Measurements from ENCODE around the gene TSHZ2. TPM values are rescaled to one million over a fixed set of nuclear protein-coding genes. Genes with fewer than 3 reads are reported as not detected.
A peak's percentile ranks its signal among the peaks of the same experiment; 100 is the strongest.

TSHZ2 gene
- total and polyA plus RNA-seq, 9 donors, result 7.3 to 23.1 (median 12.5) TPM

DNA sequence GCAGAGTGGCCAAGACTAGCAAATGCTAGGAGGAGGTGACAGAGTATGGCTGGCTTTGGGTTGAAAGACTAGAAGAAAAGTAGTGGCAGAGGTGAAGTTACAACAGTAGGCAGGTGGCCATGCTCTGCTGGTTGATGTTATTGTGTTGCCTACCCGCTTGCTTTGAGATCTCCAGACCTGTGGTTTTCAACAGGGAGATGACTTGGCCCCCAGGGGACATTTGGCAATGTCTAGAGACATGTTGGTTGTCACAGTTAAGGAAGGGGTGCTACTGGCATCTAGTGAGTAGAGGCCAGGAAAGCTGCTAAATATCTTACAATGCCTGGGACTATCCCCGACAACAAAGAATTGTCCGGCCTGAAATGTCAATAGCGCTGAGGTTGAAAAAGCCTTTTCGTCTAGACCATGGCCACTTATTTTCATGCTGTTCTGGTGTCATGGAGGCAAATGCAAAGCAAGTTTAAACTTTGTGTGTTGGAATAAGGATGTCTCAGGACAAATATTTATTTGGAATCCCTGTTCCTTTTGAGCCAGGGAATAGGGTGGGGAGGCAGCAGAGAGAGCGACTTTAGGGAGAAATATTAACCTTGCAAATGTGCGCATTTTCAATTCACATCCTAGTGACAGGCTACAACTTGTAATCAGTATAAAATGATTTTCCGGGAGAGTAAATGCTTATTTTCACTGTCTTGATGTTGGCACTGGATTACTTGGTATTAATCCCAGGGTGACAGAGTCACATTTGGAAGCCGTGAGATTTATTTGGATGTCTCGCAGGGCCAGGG, 417.6 kb downstream of the TSHZ2 start:
- H3K9me3 ChIP-seq (replicated peaks; ENCODE audit: control insufficient read depth, low read depth, low read length), result no peaks in the 10 kb centered on the region

DNA sequence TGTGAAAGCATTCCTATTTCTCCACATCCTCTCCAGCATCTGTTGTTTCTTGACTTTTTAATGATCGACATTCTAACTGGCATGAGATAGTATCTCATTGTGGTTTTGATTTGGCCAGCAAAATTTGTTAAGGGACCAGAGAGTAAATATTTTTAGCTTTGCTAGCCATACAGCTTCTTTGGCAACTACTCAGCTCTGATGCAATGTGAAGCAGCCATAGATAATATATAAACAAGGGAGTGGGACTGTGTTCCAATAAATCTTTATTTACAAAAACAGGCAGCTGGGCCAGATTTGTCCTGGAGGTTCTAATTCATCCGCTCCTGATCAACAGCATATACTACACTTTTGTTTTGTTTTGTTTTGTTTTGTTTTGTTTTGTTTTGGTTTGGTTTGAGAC, 418.6 kb downstream of the TSHZ2 start:
- Histone ChIP-seq H3K27me3 (ENCODE audit: control insufficient read depth, insufficient read depth, low read length) (no peaks in the 10 kb centered on the region), H3K4me1 (ENCODE audit: control insufficient read depth, insufficient read depth, low read length) (peaks cover 2% of the 10 kb centered on the region), H3K9me3 (replicated peaks; ENCODE audit: control insufficient read depth, low read depth, low read length) (no peaks in the 10 kb centered on the region), H3K27ac (ENCODE audit: low read length) (no peak overlapping the region), H3K4me3 (ENCODE audit: low read length) (no peak overlapping the region), H3K36me3 (ENCODE audit: control insufficient read depth, insufficient read depth, low read length) (no peaks in the 10 kb centered on the region)
- WGBS (ENCODE audit: insufficient coverage), result no CpG with 5 or more reads among the region's 2 CpGs
- DNase-seq, result no peak

More for the DNA sequence above, 417.6 kb downstream of the TSHZ2 start:
- Histone ChIP-seq H3K36me3 (ENCODE audit: control insufficient read depth, insufficient read depth, low read length) (no peaks in the 10 kb centered on the region), H3K27ac (ENCODE audit: low read length) (no peak overlapping the region), H3K4me1 (ENCODE audit: control insufficient read depth, insufficient read depth, low read length) (peaks cover 7% of the 10 kb centered on the region), H3K4me3 (ENCODE audit: low read length) (no peak overlapping the region), H3K27me3 (ENCODE audit: control insufficient read depth, insufficient read depth, low read length) (no peaks in the 10 kb centered on the region)
- no peak for DNase-seq
- 89% methylated on average over 5 of the region's 10 CpGs for WGBS (ENCODE audit: insufficient coverage)

DNA sequence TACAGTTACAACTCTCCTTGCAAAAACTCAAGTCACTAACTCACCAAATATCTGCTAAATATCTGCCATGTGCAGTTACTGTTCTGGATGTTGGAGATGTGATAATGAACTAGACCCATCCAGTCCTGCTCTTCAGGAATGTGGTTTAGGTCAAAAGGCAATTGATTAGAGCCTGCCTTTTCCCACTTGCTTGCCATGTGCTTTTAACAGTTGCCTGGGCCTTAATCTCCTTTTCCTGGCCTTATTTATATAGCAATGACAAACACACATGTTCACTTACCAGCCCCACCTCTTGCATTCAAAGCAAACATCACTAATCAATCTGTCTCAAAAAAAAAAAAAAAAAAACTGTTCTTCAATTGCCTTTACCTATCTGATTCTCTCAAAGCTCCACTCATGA, 422.3 kb downstream of the TSHZ2 start:
- no peak for DNase-seq
- no peak overlapping the region for H3K27ac ChIP-seq (ENCODE audit: low read length)
- no peaks in the 10 kb centered on the region for H3K27me3 ChIP-seq (ENCODE audit: control insufficient read depth, insufficient read depth, low read length)

DNA sequence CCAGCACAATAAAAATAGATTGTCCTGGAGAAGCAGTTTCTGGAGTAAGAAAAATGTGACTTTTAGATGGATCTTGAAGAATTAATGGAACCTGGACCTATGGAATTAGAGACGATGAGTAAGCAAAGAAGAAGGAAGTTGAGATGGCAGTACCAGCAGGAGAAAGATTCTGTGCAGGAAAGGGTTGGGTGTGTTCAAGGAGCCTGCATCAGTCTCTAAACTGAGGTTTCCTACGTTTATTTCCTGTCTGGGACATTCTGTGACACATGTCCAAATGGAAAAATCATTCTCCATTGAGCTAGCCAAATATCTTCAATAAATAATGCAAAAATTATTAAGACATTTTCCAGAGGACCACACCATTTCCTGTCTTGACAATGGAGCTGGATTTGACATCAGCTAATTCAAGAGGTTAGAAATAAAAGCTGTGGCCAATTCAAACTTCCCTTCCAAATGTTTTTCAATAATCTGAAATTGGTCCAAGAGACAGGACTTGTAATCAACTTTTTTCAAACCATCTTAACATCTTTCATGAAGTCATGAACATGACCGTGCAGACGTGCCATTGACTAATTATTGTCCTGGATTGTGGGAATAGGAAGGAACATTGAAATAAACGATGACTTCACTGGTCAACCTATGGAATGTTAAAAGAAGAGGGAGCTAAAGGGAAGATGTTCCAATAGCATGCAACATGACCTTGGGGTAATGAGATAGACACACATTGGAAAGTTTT, 423.2 kb downstream of the TSHZ2 start:
- no peaks in the 10 kb centered on the region for H3K36me3 ChIP-seq (ENCODE audit: control insufficient read depth, insufficient read depth, low read length)
- DNase-seq, result peak; percentile 76
- 42% methylated on average over 3 of the region's 5 CpGs for WGBS (ENCODE audit: insufficient coverage)
- no peaks in the 10 kb centered on the region for H3K4me1 ChIP-seq (ENCODE audit: control insufficient read depth, insufficient read depth, low read length)
- H3K27ac ChIP-seq (ENCODE audit: low read length), result no peak overlapping the region
- H3K9me3 ChIP-seq (replicated peaks; ENCODE audit: control insufficient read depth, low read depth, low read length), result no peaks in the 10 kb centered on the region
- no peaks in the 10 kb centered on the region for H3K27me3 ChIP-seq (ENCODE audit: control insufficient read depth, insufficient read depth, low read length)
- H3K4me3 ChIP-seq (ENCODE audit: low read length), result no peak overlapping the region

More for the DNA sequence above, 422.3 kb downstream of the TSHZ2 start:
- Histone ChIP-seq H3K4me3 (ENCODE audit: low read length) (no peak overlapping the region), H3K9me3 (replicated peaks; ENCODE audit: control insufficient read depth, low read depth, low read length) (no peaks in the 10 kb centered on the region), H3K36me3 (ENCODE audit: control insufficient read depth, insufficient read depth, low read length) (no peaks in the 10 kb centered on the region), H3K4me1 (ENCODE audit: control insufficient read depth, insufficient read depth, low read length) (no peaks in the 10 kb centered on the region)

DNA sequence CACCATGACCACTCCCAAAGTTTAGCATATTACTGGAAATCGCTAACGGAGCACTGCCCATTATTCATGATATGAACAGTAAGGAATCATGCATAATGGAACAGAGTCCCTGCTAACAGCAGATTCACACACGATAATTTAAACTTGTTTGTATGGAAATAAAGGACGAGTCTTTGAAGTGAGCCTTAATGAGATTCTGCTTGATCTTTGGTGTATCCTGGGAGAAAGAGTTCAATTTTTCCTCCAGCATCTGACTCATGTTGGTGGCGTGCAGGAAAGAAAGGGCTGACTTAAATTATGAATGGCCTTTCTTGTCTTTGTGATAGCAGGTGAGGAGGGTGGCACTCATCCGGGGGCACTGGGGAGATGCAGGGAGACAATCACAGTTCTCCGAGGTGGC, 426.9 kb downstream of the TSHZ2 start:
- DNase-seq, result no peak
- Histone ChIP-seq H3K36me3 (ENCODE audit: control insufficient read depth, insufficient read depth, low read length) (no peaks in the 10 kb centered on the region), H3K27me3 (ENCODE audit: control insufficient read depth, insufficient read depth, low read length) (no peaks in the 10 kb centered on the region), H3K9me3 (replicated peaks; ENCODE audit: control insufficient read depth, low read depth, low read length) (no peaks in the 10 kb centered on the region), H3K27ac (ENCODE audit: low read length) (no peak overlapping the region), H3K4me1 (ENCODE audit: control insufficient read depth, insufficient read depth, low read length) (no peaks in the 10 kb centered on the region), H3K4me3 (ENCODE audit: low read length) (no peak overlapping the region)
- 69% methylated on average over 4 of the region's 7 CpGs for WGBS (ENCODE audit: insufficient coverage)

DNA sequence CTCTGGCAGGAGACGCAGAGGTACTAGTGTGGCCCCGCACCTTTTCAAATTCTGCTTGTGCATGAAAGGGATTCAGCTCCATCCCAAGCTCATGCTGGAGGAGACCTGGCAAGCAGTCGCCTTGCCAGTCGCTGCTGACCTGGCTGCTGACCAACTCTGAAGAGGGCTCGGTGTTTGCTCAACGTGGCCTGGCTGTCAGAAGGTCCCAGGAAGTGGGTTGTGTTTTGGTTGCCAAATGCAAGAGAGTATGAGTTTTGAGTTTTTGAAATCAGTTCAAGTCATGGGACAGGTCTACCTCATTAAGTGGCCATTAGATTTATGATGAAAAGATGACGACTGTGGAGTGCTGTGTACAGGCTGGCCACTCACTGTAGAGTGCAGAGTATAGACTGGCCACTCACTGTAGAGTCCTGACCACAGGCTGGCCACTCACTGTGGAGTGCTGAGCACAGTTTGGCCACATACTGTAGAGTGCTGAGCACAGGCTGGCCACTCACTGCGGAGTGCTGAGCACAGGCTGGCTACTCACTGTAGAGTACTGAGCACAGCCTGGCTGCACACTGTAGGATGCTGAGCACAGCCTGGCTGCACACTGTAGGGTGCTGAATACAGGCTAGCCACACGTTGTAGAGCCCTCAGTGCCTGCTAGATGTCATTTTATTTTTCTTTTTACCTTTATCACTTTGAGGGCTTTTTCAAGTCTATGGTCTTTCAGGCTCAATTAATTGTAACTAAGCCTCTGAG, 427.6 kb downstream of the TSHZ2 start:
- Histone ChIP-seq H3K4me3 (ENCODE audit: low read length) (no peak overlapping the region), H3K36me3 (ENCODE audit: control insufficient read depth, insufficient read depth, low read length) (no peaks in the 10 kb centered on the region), H3K4me1 (ENCODE audit: control insufficient read depth, insufficient read depth, low read length) (no peaks in the 10 kb centered on the region), H3K27me3 (ENCODE audit: control insufficient read depth, insufficient read depth, low read length) (no peaks in the 10 kb centered on the region), H3K9me3 (replicated peaks; ENCODE audit: control insufficient read depth, low read depth, low read length) (no peaks in the 10 kb centered on the region), H3K27ac (ENCODE audit: low read length) (no peak overlapping the region)
- 76% methylated on average over 8 of the region's 9 CpGs for WGBS (ENCODE audit: insufficient coverage)
- DNase-seq, result no peak

DNA sequence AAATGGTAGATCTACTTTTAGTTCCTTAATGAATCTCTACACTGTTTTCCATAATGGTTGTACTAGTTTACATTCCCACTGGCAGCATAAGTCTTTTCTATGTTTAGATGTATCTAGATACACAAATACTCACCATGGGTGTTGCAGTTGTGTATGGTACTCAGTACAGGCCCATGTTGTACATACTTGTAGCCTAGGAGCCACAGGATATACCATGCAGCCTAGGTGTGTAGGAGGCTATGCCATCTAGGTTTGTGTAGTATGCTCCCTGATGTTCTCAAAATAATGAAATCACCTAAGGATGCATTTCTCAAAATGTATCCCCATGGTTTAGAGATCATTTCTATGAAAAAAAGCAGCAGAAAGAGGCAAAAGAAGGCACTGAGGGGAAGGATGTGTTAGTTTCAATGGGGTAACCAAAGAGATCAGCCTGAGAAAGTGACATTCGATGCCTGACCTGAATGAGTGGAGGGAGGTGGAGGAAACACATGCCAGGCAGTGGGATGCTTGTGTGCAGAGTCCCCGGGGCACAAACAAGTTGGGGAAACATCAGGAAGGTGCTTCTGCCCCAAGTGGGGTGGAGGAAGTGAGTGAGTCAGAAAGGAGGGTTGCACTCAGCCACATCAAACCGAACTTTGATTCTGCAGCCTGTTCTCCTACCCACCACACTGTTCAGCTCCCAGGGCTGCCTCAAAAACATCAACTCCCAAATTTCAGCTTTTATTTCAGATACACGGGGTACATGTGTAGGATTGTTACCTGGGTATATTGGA, 430.3 kb downstream of the TSHZ2 start:
- WGBS (ENCODE audit: insufficient coverage), result 72% methylated on average over 2 of the region's 4 CpGs
- H3K36me3 ChIP-seq (ENCODE audit: control insufficient read depth, insufficient read depth, low read length), result no peaks in the 10 kb centered on the region

DNA sequence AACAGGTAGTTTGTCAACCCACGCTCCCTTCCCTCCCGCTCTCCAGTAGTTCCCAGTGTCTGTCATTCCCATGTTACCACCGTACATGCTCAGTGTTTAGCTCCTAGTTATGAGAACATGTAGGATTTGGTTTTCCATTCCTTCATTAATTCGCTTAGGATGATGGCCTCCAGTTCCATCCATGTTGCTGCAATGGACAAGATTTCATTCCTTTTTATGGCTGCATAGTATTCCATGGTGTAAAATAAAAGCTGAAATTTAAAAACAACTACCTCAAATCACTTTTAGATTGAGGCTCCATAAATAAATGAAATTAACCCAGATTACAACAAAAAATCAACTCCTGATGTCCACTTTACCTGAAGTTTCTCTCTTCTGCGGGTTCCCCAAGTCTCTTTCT, 430.9 kb downstream of the TSHZ2 start:
- H3K36me3 ChIP-seq (ENCODE audit: control insufficient read depth, insufficient read depth, low read length), result no peaks in the 10 kb centered on the region
- no peaks in the 10 kb centered on the region for H3K27me3 ChIP-seq (ENCODE audit: control insufficient read depth, insufficient read depth, low read length)
- peaks cover 3% of the 10 kb centered on the region for H3K4me1 ChIP-seq (ENCODE audit: control insufficient read depth, insufficient read depth, low read length)
- H3K27ac ChIP-seq (ENCODE audit: low read length), result no peak overlapping the region
- no peaks in the 10 kb centered on the region for H3K9me3 ChIP-seq (replicated peaks; ENCODE audit: control insufficient read depth, low read depth, low read length)
- no peak for DNase-seq
- no CpG with 5 or more reads among the region's 5 CpGs for WGBS (ENCODE audit: insufficient coverage)
- H3K4me3 ChIP-seq (ENCODE audit: low read length), result no peak overlapping the region

More for the DNA sequence above, 430.3 kb downstream of the TSHZ2 start:
- H3K27ac ChIP-seq (ENCODE audit: low read length), result no peak overlapping the region
- H3K27me3 ChIP-seq (ENCODE audit: control insufficient read depth, insufficient read depth, low read length), result no peaks in the 10 kb centered on the region
- no peaks in the 10 kb centered on the region for H3K9me3 ChIP-seq (replicated peaks; ENCODE audit: control insufficient read depth, low read depth, low read length)
- no peak overlapping the region for H3K4me3 ChIP-seq (ENCODE audit: low read length)
- no peaks in the 10 kb centered on the region for H3K4me1 ChIP-seq (ENCODE audit: control insufficient read depth, insufficient read depth, low read length)
- no peak for DNase-seq

DNA sequence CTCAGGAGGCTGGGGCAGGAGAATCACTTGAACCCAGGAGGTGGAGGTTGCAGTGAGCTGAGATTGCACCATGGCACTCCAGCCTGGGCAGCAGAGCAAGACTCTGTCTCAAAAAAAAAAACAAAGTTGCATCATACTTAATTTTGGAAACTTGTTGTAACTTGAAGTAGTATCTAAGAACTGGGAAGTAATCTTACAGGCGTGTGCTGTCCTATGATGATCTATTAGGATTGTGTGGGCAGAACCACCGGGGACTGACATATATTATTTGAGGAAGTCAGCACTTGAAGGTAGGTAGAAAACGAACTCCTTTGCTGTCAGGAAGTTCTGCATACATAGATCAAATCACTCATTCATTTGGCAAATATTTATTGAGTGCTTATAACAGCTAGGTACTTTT, 433.0 kb downstream of the TSHZ2 start:
- Histone ChIP-seq H3K27ac (ENCODE audit: low read length) (no peak overlapping the region), H3K4me3 (ENCODE audit: low read length) (no peak overlapping the region), H3K27me3 (ENCODE audit: control insufficient read depth, insufficient read depth, low read length) (no peaks in the 10 kb centered on the region), H3K36me3 (ENCODE audit: control insufficient read depth, insufficient read depth, low read length) (no peaks in the 10 kb centered on the region), H3K4me1 (ENCODE audit: control insufficient read depth, insufficient read depth, low read length) (peaks cover 9% of the 10 kb centered on the region), H3K9me3 (replicated peaks; ENCODE audit: control insufficient read depth, low read depth, low read length) (no peaks in the 10 kb centered on the region)
- no peak for DNase-seq
- no CpG with 5 or more reads among the region's 3 CpGs for WGBS (ENCODE audit: insufficient coverage)
